ENCODE measurements around the gene WDR20.
"Not testable (repeated sequence)": the region's sequence is repeated elsewhere in the genome, so short reads cannot be mapped to it uniquely, and the experiment has no call there.

- not testable (repeated sequence) for TF ChIP-seq POLR2A, CTCF (IDR thresholded peaks at IDR 0.05)
These were observed 30.4 kb upstream of the WDR20 start for GRCh38 chr14:102109332-102109731.

Data from sigmoid colon (tissue), 3 donors.